ENCODE measurements around the gene INF2. TPM values are rescaled to one million over a fixed set of nuclear protein-coding genes. Genes with fewer than 3 reads are reported as not detected.
A peak's percentile ranks its signal among the peaks of the same experiment; 100 is the strongest.

The INF2 gene
- total RNA-seq, 1 experiment from 2014 or later: 58.3 TPM

DNA sequence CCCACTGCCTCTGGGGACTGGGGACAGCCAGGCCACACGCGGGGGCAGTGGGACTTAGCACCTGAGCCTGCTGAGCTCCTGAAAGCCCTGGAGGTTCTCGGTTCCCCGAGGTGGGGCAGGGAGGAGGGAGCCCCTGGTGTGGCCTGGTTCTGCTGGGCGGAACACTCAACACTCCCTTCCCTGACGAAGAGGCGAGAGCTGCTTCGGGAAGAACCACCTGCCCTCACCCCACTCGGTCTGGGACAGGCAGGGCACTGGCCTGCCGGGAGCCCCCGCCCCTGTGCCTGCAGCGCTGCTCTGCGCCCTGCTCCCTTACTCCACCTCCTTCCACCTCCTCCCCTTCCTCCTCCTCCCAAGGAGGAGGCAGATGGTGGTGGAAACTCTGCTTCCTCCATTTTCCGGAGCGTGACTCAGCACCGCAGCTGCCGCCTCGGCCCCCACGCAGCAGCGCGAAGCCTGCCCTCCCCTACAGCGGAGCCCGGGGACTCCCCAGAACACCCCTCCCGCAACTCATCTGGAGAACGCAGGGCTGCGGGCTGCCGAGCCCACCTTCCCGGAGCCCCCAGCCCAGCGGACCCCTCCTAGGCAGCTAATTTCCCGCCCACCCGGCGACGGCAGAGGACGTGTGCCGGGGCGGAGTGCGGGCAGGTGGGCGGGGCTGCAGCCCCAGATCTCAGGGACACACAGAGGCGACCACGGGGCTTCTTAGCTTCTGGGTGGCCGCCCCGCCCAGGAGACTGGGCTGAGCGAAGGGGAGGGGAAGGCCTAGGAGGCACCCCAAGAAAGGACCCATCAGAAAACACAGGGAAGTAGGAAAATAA, 11.7 kb upstream of the INF2 start:
- H3K56ac ChIP-seq (ENCODE audit: insufficient read length, low read depth, low read length): no peak overlapping the region
- Mint-ChIP-seq H3K27ac (peak overlapping the region; percentile 72 to 98 (median 87); a peak in 5 of 7 replicates), H3K9me3 (no peaks in the 10 kb centered on the region), H3K27me3 (ENCODE audit: low read depth) (peaks cover 11% of the 10 kb centered on the region), H3K36me3 (ENCODE audit: insufficient read depth in 1 of 3, low read depth in 3 of 3) (no peaks in the 10 kb centered on the region), H3K4me1 (peaks cover 54 to 55% of the 10 kb centered on the region in 2 experiments), H3K4me3 (peak overlapping the region; percentile 66 to 75)
- no peak overlapping the region for H2BK5ac ChIP-seq (ENCODE audit: insufficient read length, low read length)
- no peak overlapping the region for H3T11ph ChIP-seq (ENCODE audit: low read length)
- no peaks in the 10 kb centered on the region for H3K79me1 ChIP-seq (ENCODE audit: insufficient read depth, low read depth, low read length, poor library complexity, severe bottlenecking)
- peak overlapping the region; percentile 93 for H3K18ac ChIP-seq (ENCODE audit: insufficient read length, low read depth, low read length)
- peak overlapping the region; percentile 44 for H3K9ac ChIP-seq (ENCODE audit: extremely low read depth, insufficient read length, low read length)
- no peak overlapping the region for H4K5ac ChIP-seq (ENCODE audit: insufficient read length, low read depth, low read length)
- no peak overlapping the region for H2AK5ac ChIP-seq (ENCODE audit: insufficient read length, low read length)
- H3K79me2 ChIP-seq (ENCODE audit: insufficient read depth, low read length): no peaks in the 10 kb centered on the region
- TF ChIP-seq, protein P1, sequence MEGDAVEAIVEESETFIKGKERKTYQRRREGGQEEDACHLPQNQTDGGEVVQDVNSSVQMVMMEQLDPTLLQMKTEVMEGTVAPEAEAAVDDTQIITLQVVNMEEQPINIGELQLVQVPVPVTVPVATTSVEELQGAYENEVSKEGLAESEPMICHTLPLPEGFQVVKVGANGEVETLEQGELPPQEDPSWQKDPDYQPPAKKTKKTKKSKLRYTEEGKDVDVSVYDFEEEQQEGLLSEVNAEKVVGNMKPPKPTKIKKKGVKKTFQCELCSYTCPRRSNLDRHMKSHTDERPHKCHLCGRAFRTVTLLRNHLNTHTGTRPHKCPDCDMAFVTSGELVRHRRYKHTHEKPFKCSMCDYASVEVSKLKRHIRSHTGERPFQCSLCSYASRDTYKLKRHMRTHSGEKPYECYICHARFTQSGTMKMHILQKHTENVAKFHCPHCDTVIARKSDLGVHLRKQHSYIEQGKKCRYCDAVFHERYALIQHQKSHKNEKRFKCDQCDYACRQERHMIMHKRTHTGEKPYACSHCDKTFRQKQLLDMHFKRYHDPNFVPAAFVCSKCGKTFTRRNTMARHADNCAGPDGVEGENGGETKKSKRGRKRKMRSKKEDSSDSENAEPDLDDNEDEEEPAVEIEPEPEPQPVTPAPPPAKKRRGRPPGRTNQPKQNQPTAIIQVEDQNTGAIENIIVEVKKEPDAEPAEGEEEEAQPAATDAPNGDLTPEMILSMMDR (conservative IDR thresholded peaks at IDR 0.05): no peak
- H2AFZ ChIP-seq (ENCODE audit: low read length): no peak overlapping the region
- peak overlapping the region; percentile 92 for H3K14ac ChIP-seq (ENCODE audit: insufficient read depth, low read length)
- H3K4me1 ChIP-seq (ENCODE audit: insufficient read depth, low read length): peaks cover 7% of the 10 kb centered on the region; the same call in 1 of the 2 replicates
- H3K27me3 ChIP-seq (ENCODE audit: insufficient read depth, low read length): no peaks in the 10 kb centered on the region
- H4K8ac ChIP-seq (replicated peaks; ENCODE audit: insufficient read length, low read depth, low read length): no peak overlapping the region
- peak overlapping the region; percentile 14 for H4K91ac ChIP-seq (ENCODE audit: insufficient read length, low read depth, low read length)
- H2BK12ac ChIP-seq (ENCODE audit: insufficient read length, low read depth, low read length): no peak overlapping the region
- DNase-seq: peak; percentile 83
- H3K27ac ChIP-seq (ENCODE audit: insufficient read length, low read depth, low read length): no peak overlapping the region
- no peak overlapping the region for H2BK15ac ChIP-seq (ENCODE audit: low read depth, low read length)
- WGBS (ENCODE audit: extremely low coverage, insufficient read length, low lambda C conversion rate): no CpG with 5 or more reads among the region's 43 CpGs
- no peak overlapping the region for H3K23ac ChIP-seq (ENCODE audit: insufficient read length, low read depth, low read length)
- H3K4me2 ChIP-seq (ENCODE audit: insufficient read depth, insufficient read length, low read length): peak overlapping the region; percentile 53
- no peaks in the 10 kb centered on the region for H4K20me1 ChIP-seq (ENCODE audit: control insufficient read depth, insufficient read depth, insufficient read length)
- no peak overlapping the region; the same call in 1 of the 2 replicates for H3K4ac ChIP-seq (ENCODE audit: low read depth, low read length)
- peaks cover 12% of the 10 kb centered on the region for H3K23me2 ChIP-seq (ENCODE audit: insufficient read length, low read depth, low read length, poor library complexity, severe bottlenecking)
- no peaks in the 10 kb centered on the region for H3K9me3 ChIP-seq (ENCODE audit: control insufficient read depth, low read depth, low read length)
- H2BK20ac ChIP-seq (ENCODE audit: low read depth, low read length, poor library complexity, severe bottlenecking): no peak overlapping the region
- peak overlapping the region; percentile 39 for H2BK120ac ChIP-seq (ENCODE audit: low read depth, low read length, poor library complexity, severe bottlenecking)

Measured in H9 (cell line).